ENCODE data around the gene LIMCH1. TPM values are rescaled to one million over a fixed set of nuclear protein-coding genes. Genes with fewer than 3 reads are reported as not detected.

Gene LIMCH1
- total RNA-seq, 4 donors from 2014 or later = 57.6 to 106 (median 90.5) TPM

DNA sequence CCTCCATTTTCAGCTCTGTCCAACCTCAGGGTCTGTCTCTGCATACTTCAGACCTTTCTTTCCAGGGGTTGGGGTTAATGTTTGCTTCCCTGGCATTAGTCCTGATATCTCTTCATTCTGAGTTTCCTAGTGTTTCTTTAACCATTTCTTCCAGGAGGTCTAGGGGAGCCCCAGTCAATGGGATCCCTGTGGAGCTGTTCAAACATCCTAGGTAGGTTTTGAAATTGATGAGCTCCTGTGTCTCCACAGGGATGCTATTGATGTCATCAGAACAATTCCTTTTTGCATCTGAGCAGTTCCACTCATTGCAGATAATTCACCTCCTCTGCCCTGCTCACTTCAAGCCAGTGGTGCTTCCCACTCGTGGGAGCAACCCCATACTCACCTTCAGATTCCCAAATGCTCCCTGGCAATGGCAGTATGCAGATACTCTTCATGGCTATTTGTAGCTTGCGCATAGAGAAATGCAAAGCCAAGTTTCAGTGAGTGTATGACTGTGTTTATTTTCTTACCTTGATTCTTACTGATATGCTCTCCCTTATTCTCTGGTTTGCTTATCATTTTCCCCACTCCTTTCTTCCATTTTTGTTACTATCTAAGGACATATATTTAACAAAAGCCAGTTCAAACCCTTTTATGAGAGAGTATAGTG lies 33.7 kb upstream of the LIMCH1 start:
- TF ChIP-seq EP300 (IDR thresholded peaks at IDR 0.05) = no peak
- TF ChIP-seq, protein P1, sequence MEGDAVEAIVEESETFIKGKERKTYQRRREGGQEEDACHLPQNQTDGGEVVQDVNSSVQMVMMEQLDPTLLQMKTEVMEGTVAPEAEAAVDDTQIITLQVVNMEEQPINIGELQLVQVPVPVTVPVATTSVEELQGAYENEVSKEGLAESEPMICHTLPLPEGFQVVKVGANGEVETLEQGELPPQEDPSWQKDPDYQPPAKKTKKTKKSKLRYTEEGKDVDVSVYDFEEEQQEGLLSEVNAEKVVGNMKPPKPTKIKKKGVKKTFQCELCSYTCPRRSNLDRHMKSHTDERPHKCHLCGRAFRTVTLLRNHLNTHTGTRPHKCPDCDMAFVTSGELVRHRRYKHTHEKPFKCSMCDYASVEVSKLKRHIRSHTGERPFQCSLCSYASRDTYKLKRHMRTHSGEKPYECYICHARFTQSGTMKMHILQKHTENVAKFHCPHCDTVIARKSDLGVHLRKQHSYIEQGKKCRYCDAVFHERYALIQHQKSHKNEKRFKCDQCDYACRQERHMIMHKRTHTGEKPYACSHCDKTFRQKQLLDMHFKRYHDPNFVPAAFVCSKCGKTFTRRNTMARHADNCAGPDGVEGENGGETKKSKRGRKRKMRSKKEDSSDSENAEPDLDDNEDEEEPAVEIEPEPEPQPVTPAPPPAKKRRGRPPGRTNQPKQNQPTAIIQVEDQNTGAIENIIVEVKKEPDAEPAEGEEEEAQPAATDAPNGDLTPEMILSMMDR (IDR thresholded peaks at IDR 0.05) = no peak
- TF ChIP-seq POLR2A (IDR thresholded peaks at IDR 0.05) = no peak
- WGBS, 2 donors = 86 to 90% methylated on average over 2 of the region's 2 CpGs
- DNase-seq (ENCODE audit: low spot score in 2 of 2) = no peak
- Histone ChIP-seq H3K27ac (no peak overlapping the region), H3K36me3 (no peaks in the 10 kb centered on the region), H3K27me3 (no peaks in the 10 kb centered on the region), H3K4me3 (no peak overlapping the region), H3K4me1 (peaks cover 0 to under 1% (median 0%) of the 10 kb centered on the region in 4 donors), H3K9me3 (no peaks in the 10 kb centered on the region)

DNA sequence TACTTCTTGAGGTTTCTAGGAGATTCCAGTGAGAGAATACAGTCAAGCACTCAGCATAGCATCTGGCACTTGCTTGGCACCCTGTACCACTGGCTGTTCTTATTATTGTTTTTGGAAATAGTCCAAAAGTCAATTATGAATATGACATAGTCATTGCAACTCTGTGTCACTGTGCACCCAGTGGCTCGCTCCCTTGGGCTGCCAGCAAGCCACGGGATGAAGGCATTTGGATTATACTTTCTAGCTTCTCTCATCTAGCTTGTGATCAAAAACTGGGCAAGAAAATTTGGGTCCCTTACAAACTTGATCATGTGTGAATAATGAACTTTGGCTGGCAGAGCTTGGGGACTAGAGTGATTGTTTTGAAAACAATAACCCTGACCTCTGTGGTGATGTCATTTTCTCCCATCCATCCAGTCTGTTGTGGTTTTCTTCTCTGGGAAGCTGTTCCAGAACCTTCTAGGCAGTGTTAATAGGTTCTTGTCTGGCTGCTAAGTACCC lies 32.7 kb upstream of the LIMCH1 start:
- TF ChIP-seq, protein P1 (IDR thresholded peaks at IDR 0.05) = no peak
- no peak for TF ChIP-seq POLR2A (IDR thresholded peaks at IDR 0.05)
- no peak for TF ChIP-seq EP300 (IDR thresholded peaks at IDR 0.05)
- H3K27ac ChIP-seq = no peak overlapping the region
- peaks cover 0 to 6% (median 0%) of the 10 kb centered on the region in 4 donors for H3K4me1 ChIP-seq
- WGBS, 2 donors = 33 to 37% methylated on average over 2 of the region's 2 CpGs
- no peak for DNase-seq (ENCODE audit: low spot score in 2 of 2)
- no peaks in the 10 kb centered on the region for H3K27me3 ChIP-seq
- no peaks in the 10 kb centered on the region for H3K9me3 ChIP-seq
- no peaks in the 10 kb centered on the region for H3K36me3 ChIP-seq
- no peak overlapping the region for H3K4me3 ChIP-seq

DNA sequence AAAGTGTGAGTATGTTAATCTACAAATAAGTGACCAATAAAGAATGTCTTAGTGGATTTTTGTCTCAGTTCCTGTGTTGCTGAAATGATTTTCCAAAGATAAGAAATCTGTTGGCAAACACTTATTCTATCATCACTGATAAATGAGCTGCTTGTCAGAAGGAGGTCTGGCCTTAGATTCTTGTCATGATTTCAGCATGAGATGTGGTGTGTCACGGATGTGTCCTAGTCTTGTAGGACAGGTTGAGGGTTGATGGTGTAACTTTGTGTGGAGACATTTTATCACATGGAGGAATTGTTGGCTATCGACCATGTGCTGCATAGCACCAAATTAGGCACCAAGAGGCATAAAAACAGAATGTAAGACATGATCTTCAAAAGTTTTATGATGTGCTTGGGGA lies 31.8 kb upstream of the LIMCH1 start:
- Histone ChIP-seq H3K4me1 (peaks cover 0 to 6% (median 0%) of the 10 kb centered on the region in 4 donors), H3K9me3 (no peaks in the 10 kb centered on the region), H3K27me3 (no peaks in the 10 kb centered on the region), H3K36me3 (no peaks in the 10 kb centered on the region), H3K27ac (no peak overlapping the region), H3K4me3 (no peak overlapping the region)
- TF ChIP-seq, protein P1 (IDR thresholded peaks at IDR 0.05) = no peak
- no peak for TF ChIP-seq EP300 (IDR thresholded peaks at IDR 0.05)
- no peak for TF ChIP-seq POLR2A (IDR thresholded peaks at IDR 0.05)
- 66 to 70% methylated on average over 2 of the region's 2 CpGs for WGBS, 2 donors
- DNase-seq (ENCODE audit: low spot score in 2 of 2) = no peak

GRCh38 chr4:41507291-41507947 lies 30.5 kb upstream of the LIMCH1 start:
- no peak overlapping the region for H3K27ac ChIP-seq
- DNase-seq (ENCODE audit: low spot score in 2 of 2) = no peak
- no peak overlapping the region for H3K4me3 ChIP-seq
- H3K4me1 ChIP-seq = peaks cover 0 to 6% (median 0%) of the 10 kb centered on the region in 4 donors
- H3K36me3 ChIP-seq = no peaks in the 10 kb centered on the region
- H3K27me3 ChIP-seq = no peaks in the 10 kb centered on the region
- no peaks in the 10 kb centered on the region for H3K9me3 ChIP-seq
- TF ChIP-seq EP300 (IDR thresholded peaks at IDR 0.05) (no peak), POLR2A (IDR thresholded peaks at IDR 0.05) (no peak)
- TF ChIP-seq, protein P1 (IDR thresholded peaks at IDR 0.05) = no peak
- 95 to 98% methylated on average over 3 of the region's 3 CpGs for WGBS, 2 donors

DNA sequence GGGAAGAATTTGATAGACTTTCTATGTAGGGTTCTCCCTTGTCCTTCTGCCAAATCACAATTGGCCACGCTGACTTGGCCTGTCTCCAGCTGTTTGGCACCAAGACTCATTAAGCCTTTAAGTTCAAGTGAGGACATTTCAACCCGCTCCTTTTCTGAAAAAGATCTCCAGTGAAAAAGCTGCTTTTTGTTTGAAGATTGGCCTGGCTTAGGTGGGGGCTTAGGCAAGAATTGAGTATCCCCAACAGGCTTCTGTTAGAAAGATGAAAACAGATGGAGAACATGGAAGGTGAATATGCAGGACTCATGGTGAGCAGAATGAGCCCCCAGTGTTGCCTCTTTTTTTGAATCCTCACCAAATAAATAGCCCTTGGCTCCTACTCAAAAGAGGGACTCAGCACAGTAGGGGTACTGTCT lies 28.5 kb upstream of the LIMCH1 start:
- Histone ChIP-seq H3K27me3 (no peaks in the 10 kb centered on the region), H3K4me1 (peaks cover 0 to 10% (median 0%) of the 10 kb centered on the region in 4 donors), H3K27ac (no peak overlapping the region), H3K4me3 (no peak overlapping the region), H3K36me3 (no peaks in the 10 kb centered on the region), H3K9me3 (no peaks in the 10 kb centered on the region)
- no peak for DNase-seq (ENCODE audit: low spot score in 2 of 2)
- WGBS, 2 donors = 25 to 31% methylated on average over 2 of the region's 2 CpGs
- TF ChIP-seq, protein P1 (IDR thresholded peaks at IDR 0.05) = no peak
- no peak for TF ChIP-seq POLR2A (IDR thresholded peaks at IDR 0.05)
- TF ChIP-seq EP300 (IDR thresholded peaks at IDR 0.05) = no peak
